ENCODE measurements around the gene CBFA2T3.

GRCh38 chr16:88953003-88953690 lies 23.9 kb downstream of the CBFA2T3 start:
- TF ChIP-seq CTCF (conservative IDR thresholded peaks at IDR 0.05) (no peak), ZFX (IDR thresholded peaks at IDR 0.05) (no peak)
